Measurements from ENCODE around the gene TRIM52.

DNA sequence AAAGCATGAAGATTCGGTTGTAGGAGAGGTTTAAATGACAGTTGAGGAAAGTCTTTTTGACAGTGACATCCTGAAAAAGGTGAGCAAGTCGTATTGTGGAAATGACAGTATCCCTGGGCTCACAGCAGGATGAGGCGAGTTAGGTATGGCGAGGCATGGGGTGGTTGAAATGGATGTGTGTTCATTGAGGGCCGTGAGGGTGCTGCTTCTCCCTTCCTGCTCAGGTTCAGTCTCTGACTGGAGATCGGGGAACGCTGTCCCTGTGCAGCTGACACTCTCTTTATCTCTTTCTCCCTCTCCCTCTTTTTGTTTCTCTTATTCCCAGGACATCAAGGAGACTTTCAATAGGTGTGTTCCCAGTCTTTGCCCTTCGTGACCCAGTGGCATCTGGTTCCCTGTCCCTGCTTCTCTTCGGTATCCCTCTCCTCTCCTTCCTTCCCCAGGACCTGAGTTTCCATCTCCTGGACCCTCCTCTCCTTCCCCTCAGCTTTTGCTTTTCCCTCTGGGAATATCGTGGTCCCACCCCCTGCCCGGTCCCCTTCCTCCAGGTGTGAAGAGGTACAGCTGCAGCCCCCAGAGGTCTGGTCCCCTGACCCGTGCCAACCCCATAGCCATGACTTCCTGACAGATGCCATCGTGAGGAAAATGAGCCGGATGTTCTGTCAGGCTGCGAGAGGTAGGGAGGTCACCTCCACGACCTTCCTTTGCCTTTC is 27.7 kb downstream of the TRIM52 start:
- TF ChIP-seq ELF1 (tag; IDR thresholded peaks at IDR 0.05) (no peak), TAF1 (IDR thresholded peaks at IDR 0.05; ENCODE audit: control insufficient read depth, extremely low read depth, insufficient read depth, low read length, severe bottlenecking) (no peak), TRIM28 (IDR thresholded peaks at IDR 0.05) (no peak), EZH2 (IDR thresholded peaks at IDR 0.05; ENCODE audit: borderline replicate concordance, low read depth, low read length) (no peak), SETDB1 (IDR thresholded peaks at IDR 0.05; ENCODE audit: low read length) (no peak), BRF1 (IDR thresholded peaks at IDR 0.05; ENCODE audit: borderline replicate concordance, extremely low read depth, insufficient read length) (no peak), ZNF644 (tag; IDR thresholded peaks at IDR 0.05; ENCODE audit: low read depth) (no peak), POLR2AphosphoS5 (IDR thresholded peaks at IDR 0.05; ENCODE audit: control insufficient read depth, insufficient read depth, low read depth, low read length) (no peak), ZFP1 (CRISPR knock-in tag; IDR thresholded peaks at IDR 0.05) (no peak)
- TF ChIP-seq, protein P1, sequence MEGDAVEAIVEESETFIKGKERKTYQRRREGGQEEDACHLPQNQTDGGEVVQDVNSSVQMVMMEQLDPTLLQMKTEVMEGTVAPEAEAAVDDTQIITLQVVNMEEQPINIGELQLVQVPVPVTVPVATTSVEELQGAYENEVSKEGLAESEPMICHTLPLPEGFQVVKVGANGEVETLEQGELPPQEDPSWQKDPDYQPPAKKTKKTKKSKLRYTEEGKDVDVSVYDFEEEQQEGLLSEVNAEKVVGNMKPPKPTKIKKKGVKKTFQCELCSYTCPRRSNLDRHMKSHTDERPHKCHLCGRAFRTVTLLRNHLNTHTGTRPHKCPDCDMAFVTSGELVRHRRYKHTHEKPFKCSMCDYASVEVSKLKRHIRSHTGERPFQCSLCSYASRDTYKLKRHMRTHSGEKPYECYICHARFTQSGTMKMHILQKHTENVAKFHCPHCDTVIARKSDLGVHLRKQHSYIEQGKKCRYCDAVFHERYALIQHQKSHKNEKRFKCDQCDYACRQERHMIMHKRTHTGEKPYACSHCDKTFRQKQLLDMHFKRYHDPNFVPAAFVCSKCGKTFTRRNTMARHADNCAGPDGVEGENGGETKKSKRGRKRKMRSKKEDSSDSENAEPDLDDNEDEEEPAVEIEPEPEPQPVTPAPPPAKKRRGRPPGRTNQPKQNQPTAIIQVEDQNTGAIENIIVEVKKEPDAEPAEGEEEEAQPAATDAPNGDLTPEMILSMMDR (IDR thresholded peaks at IDR 0.05 in 2 of 3, conservative IDR thresholded peaks at IDR 0.05 in 1 of 3; ENCODE audit: insufficient read depth in 2 of 3, low read depth in 1 of 3, low read length in 3 of 3), result no peak
- TF ChIP-seq, protein P2, sequence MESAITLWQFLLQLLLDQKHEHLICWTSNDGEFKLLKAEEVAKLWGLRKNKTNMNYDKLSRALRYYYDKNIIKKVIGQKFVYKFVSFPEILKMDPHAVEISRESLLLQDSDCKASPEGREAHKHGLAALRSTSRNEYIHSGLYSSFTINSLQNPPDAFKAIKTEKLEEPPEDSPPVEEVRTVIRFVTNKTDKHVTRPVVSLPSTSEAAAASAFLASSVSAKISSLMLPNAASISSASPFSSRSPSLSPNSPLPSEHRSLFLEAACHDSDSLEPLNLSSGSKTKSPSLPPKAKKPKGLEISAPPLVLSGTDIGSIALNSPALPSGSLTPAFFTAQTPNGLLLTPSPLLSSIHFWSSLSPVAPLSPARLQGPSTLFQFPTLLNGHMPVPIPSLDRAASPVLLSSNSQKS (CRISPR knock-in tag; IDR thresholded peaks at IDR 0.05), result no peak
